Measurements from ENCODE around the gene EPS8. TPM values are rescaled to one million over a fixed set of nuclear protein-coding genes. Genes with fewer than 3 reads are reported as not detected.

Gene EPS8
- polyA plus RNA-seq, 1 donor (not counting 4 experiments of a cell fraction or from before 2014, with no cell fraction given), result 4.0 TPM

DNA sequence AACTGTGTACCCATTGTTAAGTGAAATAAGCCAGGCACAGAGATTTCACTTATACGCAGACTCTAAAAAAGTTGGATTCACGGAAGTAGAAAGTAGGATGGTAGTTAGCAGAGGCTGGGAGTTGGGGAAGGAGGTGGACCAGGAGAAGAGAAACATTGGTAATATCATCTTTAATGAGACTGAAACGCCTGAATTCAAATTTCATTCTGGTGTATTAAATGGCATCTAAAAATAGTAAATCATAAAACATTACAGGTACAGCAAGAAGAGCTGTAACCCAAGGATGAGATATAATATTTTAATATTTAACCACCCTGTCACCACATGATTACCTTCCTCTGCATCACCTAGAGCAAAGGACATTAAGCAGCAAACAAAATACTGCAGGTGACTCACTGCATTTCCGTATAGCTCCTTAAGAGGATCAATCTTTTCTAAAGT lies 99.4 kb downstream of the EPS8 start:
- Histone ChIP-seq H3K27ac (ENCODE audit: control insufficient read depth, insufficient read depth, low read length) (no peak overlapping the region), H3K36me3 (ENCODE audit: control insufficient read depth in 2 of 2, extremely low read depth in 1 of 2, insufficient read depth in 2 of 2, low read length in 2 of 2) (no peaks in the 10 kb centered on the region), H3K9me3 (ENCODE audit: control insufficient read depth, low read depth, low read length) (no peaks in the 10 kb centered on the region), H3K4me3 (ENCODE audit: control insufficient read depth in 2 of 3, extremely low read depth in 1 of 3, insufficient read depth in 2 of 3, low read depth in 1 of 3, low read length in 3 of 3) (no peak overlapping the region), H4K20me1 (ENCODE audit: control insufficient read depth, extremely low read depth, insufficient read depth, low read length) (no peaks in the 10 kb centered on the region), H3K9me1 (ENCODE audit: control insufficient read depth, extremely low read depth, insufficient read depth, low read length) (no peaks in the 10 kb centered on the region), H3K4me2 (ENCODE audit: control insufficient read depth, extremely low read depth, insufficient read depth, low read depth, low read length) (no peak overlapping the region), H3K4me1 (ENCODE audit: control insufficient read depth, extremely low read depth, insufficient read depth, low read length) (no peaks in the 10 kb centered on the region), H3K79me2 (ENCODE audit: control insufficient read depth, insufficient read depth, low read length) (no peaks in the 10 kb centered on the region), H3K9ac (ENCODE audit: control insufficient read depth, extremely low read depth, insufficient read depth, low read length) (no peak overlapping the region), H2AFZ (ENCODE audit: control insufficient read depth, low read length) (no peak overlapping the region), H3K27me3 (ENCODE audit: control insufficient read depth, extremely low read depth, insufficient read depth, low read length) (no peaks in the 10 kb centered on the region)
- TF ChIP-seq, protein P1, sequence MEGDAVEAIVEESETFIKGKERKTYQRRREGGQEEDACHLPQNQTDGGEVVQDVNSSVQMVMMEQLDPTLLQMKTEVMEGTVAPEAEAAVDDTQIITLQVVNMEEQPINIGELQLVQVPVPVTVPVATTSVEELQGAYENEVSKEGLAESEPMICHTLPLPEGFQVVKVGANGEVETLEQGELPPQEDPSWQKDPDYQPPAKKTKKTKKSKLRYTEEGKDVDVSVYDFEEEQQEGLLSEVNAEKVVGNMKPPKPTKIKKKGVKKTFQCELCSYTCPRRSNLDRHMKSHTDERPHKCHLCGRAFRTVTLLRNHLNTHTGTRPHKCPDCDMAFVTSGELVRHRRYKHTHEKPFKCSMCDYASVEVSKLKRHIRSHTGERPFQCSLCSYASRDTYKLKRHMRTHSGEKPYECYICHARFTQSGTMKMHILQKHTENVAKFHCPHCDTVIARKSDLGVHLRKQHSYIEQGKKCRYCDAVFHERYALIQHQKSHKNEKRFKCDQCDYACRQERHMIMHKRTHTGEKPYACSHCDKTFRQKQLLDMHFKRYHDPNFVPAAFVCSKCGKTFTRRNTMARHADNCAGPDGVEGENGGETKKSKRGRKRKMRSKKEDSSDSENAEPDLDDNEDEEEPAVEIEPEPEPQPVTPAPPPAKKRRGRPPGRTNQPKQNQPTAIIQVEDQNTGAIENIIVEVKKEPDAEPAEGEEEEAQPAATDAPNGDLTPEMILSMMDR (optimal IDR thresholded peaks at IDR 0.05 in 1 of 3, IDR thresholded peaks at IDR 0.05 in 1 of 3, conservative IDR thresholded peaks at IDR 0.05 in 1 of 3; ENCODE audit: extremely low read depth in 1 of 3, insufficient read depth in 2 of 3, low read length in 3 of 3), result no peak
- TF ChIP-seq EZH2 (IDR thresholded peaks at IDR 0.05; ENCODE audit: low read length), result no peak
- DNase-seq (ENCODE audit: low read depth, low spot score) (no peak), FAIRE-seq (no peak)
- dilution Hi-C loops (cut with MboI; ENCODE audit: extremely low pct_ligation_motif_present, low sequenced_read_pairs), result no loop called here

DNA sequence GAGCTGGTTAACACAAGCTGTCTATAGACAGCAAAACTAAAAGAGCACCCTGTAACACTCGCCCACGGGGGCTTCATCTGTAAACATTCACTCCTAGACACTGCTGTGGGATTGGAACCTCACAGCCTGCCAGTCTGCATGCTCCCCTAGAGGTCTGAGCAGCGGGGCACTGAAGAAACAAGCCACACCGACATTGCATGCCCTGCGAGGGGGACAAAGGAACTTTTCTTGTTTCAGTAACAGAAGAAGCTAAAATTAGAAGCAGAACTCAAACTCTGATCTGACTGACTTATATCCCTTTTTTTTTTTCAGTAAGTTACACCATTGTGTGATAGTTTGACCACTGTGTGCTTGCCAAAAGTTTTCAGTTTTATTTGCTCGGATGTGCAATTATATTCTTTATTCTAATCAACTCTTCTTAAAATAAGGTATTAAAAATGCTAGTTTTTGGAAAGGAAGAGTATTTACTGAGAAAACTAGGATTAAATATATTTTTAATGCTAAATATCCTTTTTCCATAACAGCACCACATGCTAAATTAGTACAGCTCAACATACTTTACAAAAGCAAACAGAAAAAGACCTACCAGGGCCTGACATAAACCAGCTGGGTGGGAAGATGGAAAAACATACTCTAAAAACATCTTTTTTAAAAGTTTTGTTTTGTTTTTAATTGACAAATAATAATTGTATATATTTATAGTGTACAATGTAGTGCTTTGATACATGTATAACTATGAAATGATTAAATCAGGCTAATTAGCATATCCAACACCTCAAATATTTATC lies 100.2 kb downstream of the EPS8 start:
- no peaks in the 10 kb centered on the region for H3K9me1 ChIP-seq (ENCODE audit: control insufficient read depth, extremely low read depth, insufficient read depth, low read length)
- FAIRE-seq (no peak), DNase-seq (ENCODE audit: low read depth, low spot score) (no peak)
- H3K36me3 ChIP-seq (ENCODE audit: control insufficient read depth in 2 of 2, extremely low read depth in 1 of 2, insufficient read depth in 2 of 2, low read length in 2 of 2), result no peaks in the 10 kb centered on the region
- dilution Hi-C loops (cut with MboI; ENCODE audit: extremely low pct_ligation_motif_present, low sequenced_read_pairs), result no loop called here
- H3K9ac ChIP-seq (ENCODE audit: control insufficient read depth, extremely low read depth, insufficient read depth, low read length), result no peak overlapping the region
- no peaks in the 10 kb centered on the region for H3K79me2 ChIP-seq (ENCODE audit: control insufficient read depth, insufficient read depth, low read length)
- H3K27me3 ChIP-seq (ENCODE audit: control insufficient read depth, extremely low read depth, insufficient read depth, low read length), result no peaks in the 10 kb centered on the region
- TF ChIP-seq, protein P1 (optimal IDR thresholded peaks at IDR 0.05 in 1 of 3, IDR thresholded peaks at IDR 0.05 in 1 of 3, conservative IDR thresholded peaks at IDR 0.05 in 1 of 3; ENCODE audit: extremely low read depth in 1 of 3, insufficient read depth in 2 of 3, low read length in 3 of 3), result no peak
- no peak for TF ChIP-seq EZH2 (IDR thresholded peaks at IDR 0.05; ENCODE audit: low read length)
- H3K27ac ChIP-seq (ENCODE audit: control insufficient read depth, insufficient read depth, low read length), result no peak overlapping the region
- no peak overlapping the region for H3K4me2 ChIP-seq (ENCODE audit: control insufficient read depth, extremely low read depth, insufficient read depth, low read depth, low read length)
- no peaks in the 10 kb centered on the region for H3K9me3 ChIP-seq (ENCODE audit: control insufficient read depth, low read depth, low read length)
- H4K20me1 ChIP-seq (ENCODE audit: control insufficient read depth, extremely low read depth, insufficient read depth, low read length), result no peaks in the 10 kb centered on the region
- no peaks in the 10 kb centered on the region for H3K4me1 ChIP-seq (ENCODE audit: control insufficient read depth, extremely low read depth, insufficient read depth, low read length)
- H3K4me3 ChIP-seq (ENCODE audit: control insufficient read depth in 2 of 3, extremely low read depth in 1 of 3, insufficient read depth in 2 of 3, low read depth in 1 of 3, low read length in 3 of 3), result no peak overlapping the region
- no peak overlapping the region for H2AFZ ChIP-seq (ENCODE audit: control insufficient read depth, low read length)
